ENCODE measurements around the gene CCDC12. TPM values are rescaled to one million over a fixed set of nuclear protein-coding genes. Genes with fewer than 3 reads are reported as not detected.

CCDC12 gene
- total RNA-seq, 1 donor from 2014 or later = 50.0 TPM

DNA sequence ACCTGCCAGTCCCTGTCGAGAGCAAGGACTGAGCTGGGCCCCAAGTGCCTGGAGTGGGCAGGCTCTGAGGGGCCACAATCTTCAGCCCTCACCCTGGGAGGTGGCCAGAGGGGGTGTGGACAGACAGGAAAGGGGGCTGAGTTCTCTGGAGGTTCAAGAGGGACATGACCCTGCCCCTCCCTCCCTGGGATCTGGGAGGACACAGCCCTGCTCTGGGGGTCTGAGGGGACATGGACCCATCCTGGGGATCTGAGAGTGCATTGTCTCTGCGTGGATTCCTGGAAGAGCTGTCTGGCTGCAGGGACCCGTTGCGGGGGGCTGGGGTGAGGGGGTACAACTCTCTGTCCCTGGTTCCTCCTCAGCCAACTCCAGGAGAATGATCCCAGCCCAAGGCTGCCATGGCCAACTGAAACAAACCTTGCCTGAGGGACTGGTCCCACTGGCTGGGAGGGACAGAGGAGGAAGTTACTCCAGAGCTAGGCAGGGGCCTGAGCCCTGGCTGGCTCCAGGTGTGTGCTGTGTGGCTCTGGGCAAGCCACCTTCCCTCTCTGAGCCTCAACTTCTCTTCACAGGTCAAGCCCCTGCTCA is 70.0 kb downstream of the CCDC12 start:
- no peak for DNase-seq (ENCODE audit: low spot score)

DNA sequence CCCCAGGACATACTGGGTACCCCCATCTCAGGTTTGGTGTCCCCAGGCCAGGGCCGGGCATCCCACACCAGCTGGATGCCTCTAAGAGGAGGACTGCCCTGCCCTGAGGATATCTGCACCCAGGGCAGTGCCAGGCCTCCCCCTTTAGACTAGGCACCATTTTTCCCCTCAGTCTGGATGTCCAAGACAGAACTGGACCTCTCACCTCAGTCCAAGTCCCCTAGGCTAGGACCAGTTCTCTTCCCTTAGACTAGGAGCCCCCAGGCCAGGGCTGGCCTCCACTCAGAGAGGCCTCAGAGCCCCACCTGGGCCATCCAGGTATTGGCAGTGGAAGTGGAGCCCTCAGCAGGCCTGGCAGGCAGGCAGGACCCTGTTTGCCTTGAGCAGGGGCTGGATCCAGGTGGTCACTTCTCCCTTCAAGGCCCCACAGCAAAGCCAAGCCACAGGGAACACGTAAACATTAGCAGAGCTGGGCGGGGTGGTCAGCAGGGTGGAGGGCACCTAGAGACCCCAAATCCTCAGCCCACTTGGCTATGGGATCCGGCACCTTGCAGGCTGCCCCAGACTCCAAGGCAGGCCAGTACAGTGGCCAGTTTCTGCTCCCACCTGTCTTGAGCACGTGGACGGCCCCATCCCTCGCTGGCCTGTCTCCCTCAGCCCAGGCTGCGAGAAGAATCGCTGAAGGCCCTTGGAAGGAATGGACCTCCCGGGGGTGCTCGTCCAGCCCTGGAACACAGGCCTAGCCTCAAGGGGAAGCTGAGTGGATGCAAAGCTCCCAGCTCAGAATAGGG is 70.7 kb downstream of the CCDC12 start:
- no peak for DNase-seq (ENCODE audit: low spot score)

DNA sequence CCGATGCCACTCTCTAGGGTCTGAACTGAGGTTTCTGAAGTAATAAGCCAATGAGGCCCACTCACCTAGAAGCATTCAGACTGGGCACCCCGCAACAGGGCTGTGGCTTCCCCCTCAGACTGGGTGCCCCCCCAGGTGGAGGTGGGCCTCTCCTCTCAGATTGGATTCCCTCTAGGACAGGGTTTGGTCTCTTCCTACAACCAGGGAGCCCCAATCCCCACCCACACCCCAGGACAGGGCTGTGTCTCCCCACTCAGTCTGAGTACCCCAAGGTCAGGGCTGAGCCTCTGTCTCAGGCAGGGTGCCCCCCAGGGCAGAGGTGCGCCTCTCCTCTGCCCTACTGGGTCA is 71.4 kb downstream of the CCDC12 start:
- DNase-seq (ENCODE audit: low spot score) = no peak

DNA sequence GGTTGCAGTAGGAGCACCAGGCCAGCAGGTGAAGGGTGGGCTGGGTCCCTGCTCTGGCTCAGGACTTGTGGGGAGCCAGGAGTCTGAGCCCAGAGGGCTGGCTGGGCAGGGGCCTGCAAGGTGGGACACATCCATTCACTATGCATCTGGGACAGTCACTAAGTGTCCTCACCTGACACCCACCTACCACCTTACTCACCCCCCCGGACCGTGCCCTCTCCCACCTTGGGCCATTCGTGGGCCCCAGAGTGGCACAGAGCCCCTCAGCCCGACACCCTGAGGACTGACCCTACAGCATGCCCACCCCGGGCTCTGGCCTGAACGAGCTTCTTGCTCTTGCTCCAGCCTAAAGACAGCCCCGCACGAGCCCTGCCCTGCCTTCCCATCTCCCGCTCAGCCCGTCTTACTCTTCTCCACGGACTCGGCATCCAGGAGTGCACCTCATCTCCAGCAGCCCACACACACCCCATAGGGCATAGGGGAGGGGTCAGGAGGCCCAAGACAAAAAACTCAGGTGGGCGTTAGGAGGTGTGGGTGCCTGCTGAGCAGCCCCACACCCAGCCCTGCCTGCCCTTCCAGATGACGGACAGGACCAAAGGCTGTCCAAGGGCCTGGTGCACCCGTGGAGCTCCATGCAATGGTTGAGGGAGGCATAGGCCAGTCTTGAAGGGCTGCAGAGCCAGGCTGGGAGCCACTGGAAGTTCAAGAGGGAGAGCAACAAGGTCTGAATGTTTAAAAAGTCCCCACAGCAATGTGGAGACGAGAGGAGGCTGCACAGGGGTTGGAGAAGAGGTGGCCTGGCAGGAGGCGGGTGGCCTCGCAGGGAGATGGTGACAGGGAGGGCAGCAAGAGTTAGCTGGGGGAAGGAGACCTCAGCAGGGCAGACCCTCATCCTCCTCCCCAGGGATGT is 72.0 kb downstream of the CCDC12 start:
- DNase-seq (ENCODE audit: low spot score) = no peak

DNA sequence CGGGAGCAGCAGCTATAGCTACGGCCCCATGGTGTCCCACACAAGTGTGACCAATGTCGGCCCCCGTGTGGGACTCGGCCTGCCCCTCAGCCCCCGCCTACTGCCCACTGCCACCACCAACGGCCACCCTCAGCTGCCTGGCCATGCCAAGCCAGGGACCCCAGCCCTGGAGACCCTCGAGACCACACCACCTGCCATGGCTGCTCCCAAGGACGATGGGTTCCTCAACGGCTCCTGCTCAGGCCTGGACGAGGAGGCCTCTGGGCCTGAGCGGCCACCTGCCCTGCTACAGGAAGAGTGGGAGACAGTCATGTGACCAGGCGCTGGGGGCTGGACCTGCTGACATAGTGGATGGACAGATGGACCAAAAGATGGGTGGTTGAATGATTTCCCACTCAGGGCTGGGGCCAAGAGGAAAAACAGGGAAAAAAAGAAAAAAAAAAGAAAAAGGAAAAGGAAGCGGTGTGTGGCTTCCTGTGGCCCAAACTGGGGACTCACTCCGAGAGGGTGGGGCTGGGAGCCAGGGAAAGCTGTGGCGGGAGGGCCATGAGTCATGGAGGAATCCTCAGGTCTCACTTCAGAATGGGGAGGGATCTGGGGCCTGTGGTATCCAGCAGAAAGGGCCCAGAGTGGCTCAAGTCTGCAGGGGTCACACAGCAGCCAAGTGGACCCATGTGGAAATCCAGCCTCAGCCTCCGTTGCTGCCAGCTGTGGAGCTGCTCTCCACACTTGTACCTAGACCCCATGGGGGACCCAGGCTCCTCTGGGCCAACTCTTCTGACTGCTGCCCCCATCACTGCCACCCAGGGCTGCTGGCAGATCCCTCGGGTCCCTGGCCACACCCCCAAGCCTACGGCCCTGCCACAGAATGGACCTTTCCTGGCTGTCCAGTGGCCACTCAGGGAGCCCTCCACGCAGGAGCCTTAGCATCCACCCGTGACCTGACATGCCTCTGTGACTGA is 72.9 kb downstream of the CCDC12 start:
- no peak for DNase-seq (ENCODE audit: low spot score)

DNA sequence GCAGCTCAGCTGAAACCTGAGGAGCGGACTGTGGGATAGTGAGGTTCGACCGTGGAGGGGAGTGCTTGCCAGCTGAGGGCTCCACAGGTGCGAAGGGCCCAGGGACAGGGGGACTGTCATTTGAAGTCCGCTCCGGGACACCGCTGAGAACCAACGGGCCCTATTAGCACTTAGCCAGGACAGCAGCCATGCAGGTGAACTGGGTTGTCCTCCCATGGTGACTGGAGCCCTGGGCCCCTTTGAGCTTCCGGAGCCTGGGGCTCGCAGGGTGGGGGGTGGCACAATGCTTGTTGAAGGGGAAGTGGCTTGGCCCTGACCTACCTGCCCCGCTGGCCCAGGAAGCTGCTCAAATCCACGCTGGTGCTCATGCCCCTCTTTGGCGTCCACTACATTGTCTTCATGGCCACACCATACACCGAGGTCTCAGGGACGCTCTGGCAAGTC is 74.3 kb downstream of the CCDC12 start:
- no peak for DNase-seq (ENCODE audit: low spot score)

DNA sequence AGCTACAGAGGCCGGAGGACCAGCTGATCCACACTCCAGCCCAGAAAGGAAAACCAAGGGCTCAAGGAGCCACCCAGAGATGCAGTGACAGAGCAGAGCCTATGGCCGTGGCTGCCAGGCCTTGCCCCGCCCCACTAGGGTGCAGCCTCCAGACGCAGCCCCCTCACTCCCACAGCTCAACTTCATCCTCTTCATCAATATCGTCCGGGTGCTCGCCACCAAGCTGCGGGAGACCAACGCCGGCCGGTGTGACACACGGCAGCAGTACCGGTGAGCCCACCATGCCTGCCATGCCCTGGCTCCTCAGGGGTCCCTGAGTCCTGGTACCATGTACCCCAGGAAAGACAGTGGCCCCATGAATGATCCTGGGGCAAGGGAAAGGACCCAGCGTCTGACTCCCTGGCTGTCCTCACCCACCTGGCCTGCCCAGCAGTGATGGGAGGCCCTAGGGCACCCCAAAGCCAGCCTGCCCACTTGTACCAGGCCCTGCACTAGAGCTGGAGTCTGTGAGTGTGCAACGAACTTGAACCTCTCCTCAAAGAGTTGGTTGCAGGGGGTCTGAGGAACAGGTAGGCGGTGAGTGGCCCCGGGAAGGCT is 74.9 kb downstream of the CCDC12 start:
- no peak for DNase-seq (ENCODE audit: low spot score)

DNA sequence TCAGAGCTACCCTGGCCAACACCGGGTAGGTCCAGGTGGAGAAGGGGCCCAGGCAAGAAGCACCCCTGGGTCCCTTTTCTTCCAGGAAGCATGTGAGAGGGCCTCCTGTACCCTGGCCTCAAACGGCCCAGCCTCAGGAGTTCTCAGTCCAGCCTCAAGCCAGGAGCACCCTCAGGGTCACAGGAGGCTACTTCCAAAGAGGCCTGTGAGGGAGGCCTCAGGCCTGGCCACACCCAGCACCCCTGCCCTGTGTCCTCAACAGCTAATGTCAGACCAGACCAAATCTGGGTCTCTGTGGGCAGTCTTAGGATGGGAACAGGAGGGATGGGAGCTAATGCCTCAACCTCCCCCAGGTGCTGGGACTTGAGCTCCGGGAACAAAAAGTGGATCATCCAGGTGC is 75.5 kb downstream of the CCDC12 start:
- DNase-seq (ENCODE audit: low spot score) = no peak

DNA sequence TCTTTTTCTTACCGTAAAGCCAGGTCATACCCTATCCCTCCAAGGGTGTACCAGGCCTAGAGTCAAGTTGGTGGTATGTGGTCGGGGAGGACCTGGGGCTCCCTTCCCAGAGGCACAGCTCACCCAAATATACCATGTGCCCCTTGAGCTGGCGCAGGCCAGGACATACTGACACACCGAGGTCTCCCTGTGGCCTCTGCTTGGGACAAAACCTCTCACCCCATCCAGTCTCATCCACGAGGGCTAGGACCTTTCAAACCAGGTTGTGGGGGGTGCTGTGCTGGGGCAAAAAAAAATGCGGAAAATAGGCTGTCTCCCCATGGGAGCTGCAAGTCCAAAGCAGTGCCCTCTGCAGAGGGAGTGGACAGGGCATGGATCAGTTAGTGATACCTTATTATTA is 76.2 kb downstream of the CCDC12 start:
- no peak for DNase-seq (ENCODE audit: low spot score)

DNA sequence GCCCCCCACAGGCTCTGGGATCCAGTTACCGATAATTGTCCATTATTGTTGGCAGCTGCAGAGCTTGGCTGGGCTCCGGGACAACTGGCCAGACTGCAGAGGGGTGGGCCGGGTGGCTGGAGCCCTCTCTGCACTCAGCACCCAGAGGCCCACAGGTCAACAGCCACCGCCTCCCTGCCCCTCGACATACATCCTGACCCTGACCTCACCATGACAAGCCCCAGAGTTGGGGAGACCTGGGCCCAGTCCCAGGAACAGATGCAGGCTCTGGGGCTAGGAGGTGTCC is 76.6 kb downstream of the CCDC12 start:
- DNase-seq (ENCODE audit: low spot score) = no peak

DNA sequence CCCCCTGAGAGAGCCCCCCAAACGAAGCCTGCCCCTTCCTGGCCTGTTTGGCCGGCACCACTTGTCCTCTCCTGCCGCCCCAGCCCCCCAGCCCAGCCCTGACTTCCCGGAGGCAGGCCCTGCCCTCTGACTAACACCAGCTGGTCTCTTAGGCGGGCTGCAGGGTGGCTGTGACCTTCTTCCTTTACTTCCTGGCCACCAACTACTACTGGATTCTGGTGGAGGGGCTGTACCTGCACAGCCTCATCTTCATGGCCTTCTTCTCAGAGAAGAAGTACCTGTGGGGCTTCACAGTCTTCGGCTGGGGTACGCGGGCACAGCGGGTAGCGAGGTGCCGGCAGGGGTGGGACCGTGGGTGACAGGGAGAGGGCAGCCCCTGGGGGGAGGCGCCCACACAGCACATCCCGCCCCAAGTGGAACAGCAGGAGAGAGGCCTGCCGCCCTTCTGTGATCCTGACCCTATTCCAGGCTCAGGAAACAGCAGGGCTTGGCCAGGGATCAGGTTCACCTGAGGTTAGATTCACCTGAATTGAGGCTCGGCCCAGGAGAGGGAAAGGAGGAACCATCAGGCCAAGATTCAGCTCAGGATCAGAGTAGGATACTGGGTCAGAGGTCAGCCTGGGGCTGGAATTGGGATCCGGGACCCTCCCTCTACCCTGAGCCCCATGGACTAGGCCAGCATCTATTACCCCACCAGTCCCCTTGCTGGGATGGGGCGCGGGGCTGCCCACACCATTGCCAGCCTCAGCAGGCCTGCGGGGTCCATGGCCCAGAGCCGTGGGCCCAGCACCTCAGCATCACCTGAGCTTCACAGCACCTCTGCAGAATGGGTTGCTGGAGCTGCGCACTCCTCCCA is 77.2 kb downstream of the CCDC12 start:
- DNase-seq (ENCODE audit: low spot score) = no peak

DNA sequence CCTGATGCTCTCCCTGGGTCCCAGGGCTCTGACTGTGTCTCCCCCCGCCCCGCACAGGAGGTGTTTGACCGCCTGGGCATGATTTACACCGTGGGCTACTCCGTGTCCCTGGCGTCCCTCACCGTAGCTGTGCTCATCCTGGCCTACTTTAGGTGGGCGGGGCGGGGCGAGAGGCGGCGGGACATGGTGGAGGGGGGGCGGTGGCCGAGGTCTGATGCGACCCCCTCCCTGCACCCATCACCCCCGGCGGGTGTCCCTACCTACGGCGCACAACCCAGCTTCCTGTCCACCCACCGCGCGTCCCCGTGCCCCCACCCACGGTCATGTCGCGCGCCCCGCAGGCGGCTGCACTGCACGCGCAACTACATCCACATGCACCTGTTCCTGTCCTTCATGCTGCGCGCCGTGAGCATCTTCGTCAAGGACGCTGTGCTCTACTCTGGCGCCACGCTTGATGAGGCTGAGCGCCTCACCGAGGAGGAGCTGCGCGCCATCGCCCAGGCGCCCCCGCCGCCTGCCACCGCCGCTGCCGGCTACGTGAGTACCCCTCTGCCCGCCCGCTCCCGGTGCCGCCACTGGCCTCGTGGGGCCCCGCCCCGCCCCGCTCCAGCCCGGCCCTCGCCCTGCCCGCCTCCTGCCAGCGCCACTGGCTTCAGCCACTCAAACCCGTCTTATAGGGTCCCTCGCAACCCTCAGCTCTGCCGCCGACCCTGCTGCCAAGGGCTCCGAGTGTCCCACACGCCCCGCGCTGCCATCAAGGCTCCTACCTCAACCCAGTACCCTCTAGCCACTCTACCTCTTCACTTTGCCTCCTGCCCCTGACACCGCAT is 78.0 kb downstream of the CCDC12 start:
- DNase-seq (ENCODE audit: low spot score) = no peak

DNA sequence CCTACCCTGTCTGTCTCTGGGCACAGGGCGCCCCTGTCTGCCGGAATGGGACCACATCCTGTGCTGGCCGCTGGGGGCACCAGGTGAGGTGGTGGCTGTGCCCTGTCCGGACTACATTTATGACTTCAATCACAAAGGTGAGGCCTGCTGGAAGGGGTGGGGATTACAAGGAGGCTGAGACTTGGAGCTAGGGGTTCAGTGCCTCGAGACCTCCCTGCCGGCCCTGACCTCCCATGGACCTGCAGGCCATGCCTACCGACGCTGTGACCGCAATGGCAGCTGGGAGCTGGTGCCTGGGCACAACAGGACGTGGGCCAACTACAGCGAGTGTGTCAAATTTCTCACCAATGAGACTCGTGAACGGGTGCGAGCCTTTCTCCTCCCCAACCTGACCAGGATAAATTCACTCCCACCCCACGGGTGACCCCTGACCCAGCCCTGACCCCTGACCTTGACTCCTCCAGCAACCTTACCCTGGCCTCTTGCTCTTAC is 78.7 kb downstream of the CCDC12 start:
- DNase-seq (ENCODE audit: low spot score) = no peak

DNA sequence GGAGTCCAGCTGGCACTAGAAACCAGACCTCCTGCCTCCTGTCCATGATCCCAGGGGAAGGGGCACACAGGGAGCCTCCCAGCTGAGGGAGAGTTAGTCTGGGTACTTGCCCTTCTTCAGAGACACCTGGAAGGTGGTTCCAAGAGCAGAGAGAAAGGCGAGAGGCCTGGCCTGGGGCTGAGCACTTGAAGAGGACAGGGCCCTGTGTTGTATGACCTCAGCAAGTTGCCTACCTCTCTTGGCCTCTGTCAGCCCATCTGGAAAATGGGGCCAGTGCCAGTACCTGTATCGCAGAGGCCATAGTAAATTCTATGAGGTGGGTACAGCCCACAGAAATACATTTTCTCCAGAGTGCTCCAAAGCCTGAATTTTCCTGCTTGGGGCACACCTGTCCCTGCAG is 79.5 kb downstream of the CCDC12 start:
- DNase-seq (ENCODE audit: low spot score) = no peak

DNA sequence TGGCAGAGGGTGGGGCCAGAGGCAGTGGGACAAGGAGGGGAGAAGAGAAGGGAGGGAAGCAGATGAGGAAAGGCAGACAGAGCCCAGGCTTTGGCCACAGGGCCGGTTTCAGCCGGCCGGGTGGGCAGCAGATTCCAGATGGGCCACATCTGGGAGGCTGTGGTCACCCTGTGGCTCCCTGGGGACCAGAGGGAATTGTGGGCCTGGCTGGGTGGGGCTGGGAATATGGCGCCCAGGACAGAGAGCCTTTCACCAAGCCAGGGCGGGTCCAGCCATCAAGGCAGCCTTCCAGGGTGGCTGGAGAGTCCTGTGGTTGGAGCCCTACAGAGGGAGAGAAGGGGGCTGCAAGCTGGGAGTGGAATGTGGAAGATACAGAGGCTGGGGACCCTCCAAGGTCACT is 80.2 kb downstream of the CCDC12 start:
- no peak for DNase-seq (ENCODE audit: low spot score)

DNA sequence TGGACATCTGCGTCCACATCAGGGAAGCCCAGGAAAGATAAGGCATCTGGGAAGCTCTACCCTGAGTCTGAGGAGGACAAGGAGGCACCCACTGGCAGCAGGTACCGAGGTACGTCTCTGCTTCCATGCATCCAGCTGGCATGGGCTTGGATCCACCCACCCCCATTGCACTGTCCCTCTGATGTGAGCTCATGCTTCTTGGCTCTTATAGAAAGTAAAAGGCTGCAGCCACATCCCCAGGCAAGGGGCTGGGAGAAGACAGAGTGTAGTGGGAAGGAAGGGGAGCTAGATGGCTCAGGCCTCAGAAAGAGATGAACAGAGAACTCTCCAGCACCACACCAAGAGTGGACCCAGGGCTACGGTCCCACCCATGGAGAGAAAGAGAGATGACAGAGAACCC is 80.8 kb downstream of the CCDC12 start:
- DNase-seq (ENCODE audit: low spot score) = no peak

DNA sequence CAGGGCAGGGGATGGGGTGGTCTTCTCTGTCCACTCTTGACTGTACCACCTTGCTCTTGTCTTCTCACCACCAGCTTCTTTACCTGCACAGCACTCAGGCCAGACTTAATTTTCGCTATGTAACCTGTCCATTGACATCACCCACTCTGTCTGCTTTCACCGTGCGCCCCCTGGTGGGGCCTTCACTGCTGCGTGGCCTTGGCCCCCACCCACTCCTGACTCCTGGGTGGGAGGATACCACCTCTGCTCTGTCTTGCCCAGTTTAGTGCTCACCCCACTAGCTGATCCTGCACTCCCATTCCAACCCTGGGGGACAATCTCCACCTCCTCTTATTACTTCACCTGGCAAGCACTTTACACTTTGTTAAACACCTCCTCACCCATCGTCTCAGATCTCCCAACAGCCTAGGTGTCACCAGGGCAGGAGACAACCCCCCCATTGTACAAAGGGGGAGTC is 81.3 kb downstream of the CCDC12 start:
- DNase-seq (ENCODE audit: low spot score) = peak; percentile 71

DNA sequence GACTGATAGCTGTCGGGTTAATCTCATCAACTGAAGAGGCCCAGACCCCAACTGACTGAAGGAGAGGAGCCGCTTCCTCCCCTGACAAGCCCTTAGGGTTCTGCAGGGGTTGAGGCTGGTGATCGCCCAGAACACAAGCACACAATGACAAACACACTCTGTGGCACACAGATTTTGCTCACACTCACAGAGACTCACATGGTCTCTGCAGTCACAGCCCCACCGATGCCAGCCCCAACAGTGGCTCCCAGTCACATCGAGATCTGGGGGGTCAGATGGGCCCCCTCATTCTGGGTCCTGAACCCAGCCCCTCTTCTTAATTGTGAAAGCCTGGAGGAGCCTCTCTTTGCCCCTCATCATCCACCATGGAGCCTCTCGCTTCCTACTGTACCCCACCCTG is 82.3 kb downstream of the CCDC12 start:
- no peak for DNase-seq (ENCODE audit: low spot score)

DNA sequence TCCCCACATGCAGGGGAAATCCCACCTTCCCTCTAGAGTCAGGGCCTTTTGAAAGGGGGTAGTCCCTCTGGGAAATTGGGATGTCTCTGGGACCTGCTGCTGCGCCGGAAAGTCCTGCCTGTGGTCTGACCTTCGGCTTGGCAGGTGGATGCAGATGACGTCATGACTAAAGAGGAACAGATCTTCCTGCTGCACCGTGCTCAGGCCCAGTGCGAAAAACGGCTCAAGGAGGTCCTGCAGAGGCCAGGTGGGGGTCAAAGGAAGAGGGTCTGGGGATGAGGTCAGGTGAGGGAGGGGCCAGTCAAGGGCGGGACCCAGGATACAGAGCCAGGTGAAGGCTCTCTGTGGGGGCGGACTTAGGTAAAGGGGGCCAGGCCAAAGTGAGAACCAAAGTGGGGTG is 82.8 kb downstream of the CCDC12 start:
- no peak for DNase-seq (ENCODE audit: low spot score)
